KMS-11 (cell line): ENCODE data around the gene QTRT2.
A peak's percentile ranks its signal among the peaks of the same experiment; 100 is the strongest.

Source experiments
- H2AFZ ChIP-seq: fragments of 200-600 bp; sonication (generic); 2 replicates; pipeline ENCODE4 v1.6.1; 2016; ENCODE audit warnings: antibody characterized with exemption, mixed run types, low read depth
- H3K27ac ChIP-seq: fragments of 200-600 bp; sonication (generic); 2 replicates; pipeline ENCODE4 v1.6.1; 2016; ENCODE audit warnings: mild to moderate bottlenecking, mixed run types
- H3K27me3 ChIP-seq: fragments of 200-600 bp; sonication (generic); 2 replicates; pipeline ENCODE4 v1.6.1; 2017; ENCODE audit warnings: mild to moderate bottlenecking, low read depth, mixed run types, moderate library complexity; ENCODE audit not compliant: insufficient read depth
- H3K36me3 ChIP-seq: fragments of 200-600 bp; sonication (generic); 2 replicates; pipeline ENCODE4 v1.6.1; 2017; ENCODE audit warnings: mild to moderate bottlenecking, mixed run types; ENCODE audit not compliant: insufficient read depth
- H3K4me1 ChIP-seq: fragments of 200-600 bp; sonication (generic); 2 replicates; pipeline ENCODE4 v1.6.1; 2016; ENCODE audit warnings: mild to moderate bottlenecking, low read depth, mixed run types; ENCODE audit not compliant: poor library complexity, severe bottlenecking
- H3K4me2 ChIP-seq: fragments of 200-600 bp; sonication (generic); 2 replicates; pipeline ENCODE4 v1.7.0; 2016; ENCODE audit warnings: mild to moderate bottlenecking, mixed run types
- H3K4me3 ChIP-seq: fragments of 200-600 bp; sonication (generic); IDR thresholded peaks from 2 replicates; pipeline ENCODE4 v1.6.1; 2017; ENCODE audit warnings: low read depth, low read length, mixed read lengths; ENCODE audit not compliant: insufficient read depth
- H3K79me2 ChIP-seq: fragments of 200-600 bp; sonication (generic); 2 replicates; pipeline ENCODE4 v1.6.1; 2016; ENCODE audit warnings: low read depth, mixed run types; ENCODE audit not compliant: insufficient read depth
- H3K9ac ChIP-seq: fragments of 200-600 bp; sonication (generic); 2 replicates; pipeline ENCODE4 v1.6.1; 2016; ENCODE audit warnings: mild to moderate bottlenecking, mixed run types
- H4K20me1 ChIP-seq: fragments of 200-600 bp; sonication (generic); 2 replicates; pipeline ENCODE4 v1.6.1; 2016; ENCODE audit warnings: mild to moderate bottlenecking, mixed run types; ENCODE audit not compliant: insufficient read depth
- CTCF ChIP-seq: fragments of 200-600 bp; sonication (generic); conservative IDR thresholded peaks from 2 replicates; pipeline ENCODE4 v1.6.1; 2017; ENCODE audit warnings: low read depth, mild to moderate bottlenecking, antibody characterized with exemption, low read length, moderate library complexity, mixed read lengths

QTRT2 gene

GRCh38 chr3:114056130-114057010 lies at the start of gene QTRT2, which contains the start of gene CCDC191:
TSS of gene QTRT2 (plus strand) at chr3:114056737. CDS start at chr3:114065258, 8,521 bp downstream.
TSS of gene CCDC191 (minus strand) at chr3:114056526. CDS start at chr3:114056466, 60 bp downstream.
- Histone ChIP-seq H3K27me3 (no peaks in the 10 kb centered on the region), H3K9ac (peak within 1 kb of the TSS; percentile 87), H3K4me3 (peak within 1 kb of the TSS; percentile 85), H3K4me1 (peaks cover 23% of the 10 kb centered on the region), H3K79me2 (peaks cover 48% of the 10 kb centered on the region), H4K20me1 (no peaks in the 10 kb centered on the region), H3K27ac (peak within 1 kb of the TSS; percentile 74), H2AFZ (peak within 1 kb of the TSS; percentile 76), H3K4me2 (peak within 1 kb of the TSS; percentile 92), H3K36me3 (no peaks in the 10 kb centered on the region; the same call in 1 of the 2 replicates)
- no peak for TF ChIP-seq CTCF

- TF ChIP-seq CTCF, result no peak
- Histone ChIP-seq H3K4me2 (no peak overlapping the region), H3K79me2 (no peaks in the 10 kb centered on the region), H3K4me1 (no peaks in the 10 kb centered on the region), H3K4me3 (no peak overlapping the region), H3K27me3 (no peaks in the 10 kb centered on the region), H3K27ac (no peak overlapping the region), H3K36me3 (no peaks in the 10 kb centered on the region; the same call in 1 of the 2 replicates), H3K9ac (no peak overlapping the region), H4K20me1 (no peaks in the 10 kb centered on the region), H2AFZ (no peak overlapping the region)
Measured at GRCh38 chr3:114011059-114011797, 45.3 kb upstream of the QTRT2 start.

GRCh38 chr3:114014211-114014610 lies 42.3 kb upstream of the QTRT2 start:
- no peaks in the 10 kb centered on the region for H3K79me2 ChIP-seq

More at GRCh38 chr3:114014211-114014610, 42.3 kb upstream of the QTRT2 start:
- no peak overlapping the region for H3K4me2 ChIP-seq
- H2AFZ ChIP-seq, result no peak overlapping the region
- no peaks in the 10 kb centered on the region for H3K27me3 ChIP-seq
- H3K27ac ChIP-seq, result no peak overlapping the region
- H3K4me3 ChIP-seq, result no peak overlapping the region
- no peaks in the 10 kb centered on the region for H3K4me1 ChIP-seq
- H4K20me1 ChIP-seq, result no peaks in the 10 kb centered on the region
- no peak for TF ChIP-seq CTCF
- no peaks in the 10 kb centered on the region for H3K36me3 ChIP-seq
- H3K9ac ChIP-seq, result no peak overlapping the region
